K562 (cell line): Measurements from ENCODE around the gene CDK1. TPM values are rescaled to one million over a fixed set of nuclear protein-coding genes. Genes with fewer than 3 reads are reported as not detected.

Source experiments
- ATAC-seq: fragments of 200-7000 bp; cut with Tn5 transposase; 3 replicates; pipeline ENCODE4 v1.9.1; 2020; ENCODE audit warnings: moderate library complexity
- BruUV-seq: library from RNA; stranded (reverse); fragments of 400-500 nt; replicated peaks from 2 replicates; lab custom pipeline; 2021; lab: Mats Ljungman, UMichigan
- CTCF ChIA-PET: fragments of 300-600 bp; formaldehyde crosslinking; extraction: SDS; loops from one replicate; lab custom pipeline; 2021; ENCODE audit warnings: low intra/inter-chr PET ratio; lab: Yijun Ruan, JAX
- POLR2A ChIA-PET: fragments of 300-600, 350-650 bp; sonication (Branson Sonifier 250); formaldehyde crosslinking; extraction: SDS; loops from one replicate; lab custom pipeline; 2021; ENCODE audit warnings: antibody characterized with exemption, inconsistent platforms; lab: Yijun Ruan, JAX
- DNase-seq, 4 experiments: peaks; one replicate each; pipeline versions ENCODE4 v3.0.0 to v3.0.0-alpha.2; 2011 to 2018; ENCODE audit warnings: low spot score in 3 of 4, mixed read lengths in 3 of 4; ENCODE audit errors: extremely low read depth in 1 of 4
- FAIRE-seq: peaks from 2 replicates; lab custom pipeline; 2011; peaks lifted over from hg19 to GRCh38; lab: Jason Lieb, UNC
- H2AFZ ChIP-seq: 2 replicates; pipeline ENCODE4 v1.6.0; 2011; ENCODE audit warnings: low read depth, low read length, control low read depth, inconsistent platforms
- H3K27ac ChIP-seq: fragments of 200-600 bp; 3 replicates; pipeline ENCODE4 v1.8.0; 2011; ENCODE audit warnings: low read depth, mild to moderate bottlenecking, control low read depth, inconsistent platforms, low read length, moderate library complexity, mixed read lengths; ENCODE audit errors: extremely low read depth
- H3K27me3 ChIP-seq, 2 experiments: fragments of 300-600 bp in 1 of 2; 2 replicates in 1 of 2; 3 replicates in 1 of 2; pipeline versions ENCODE4 v1.6.0 to v1.8.0; 2011; ENCODE audit warnings: inconsistent platforms in 2 of 2, low read length in 2 of 2, mild to moderate bottlenecking in 1 of 2, mixed read lengths in 1 of 2, moderate library complexity in 1 of 2; ENCODE audit not compliant: control insufficient read depth in 2 of 2, insufficient read depth in 2 of 2
- H3K36me3 ChIP-seq: fragments of 300-600 bp; 3 replicates; pipeline ENCODE4 v1.8.0; 2011; ENCODE audit warnings: mild to moderate bottlenecking, low read length, inconsistent platforms; ENCODE audit not compliant: control insufficient read depth, insufficient read depth
- H3K4me1 ChIP-seq, 2 experiments: fragments of 200-600 bp in 1 of 2; replicated peaks in 1 of 2; 2 replicates in 1 of 2; 3 replicates in 1 of 2; pipeline versions ENCODE4 v1.5.1 to v1.8.0; 2011; ENCODE audit warnings: inconsistent platforms in 2 of 2, low read length in 2 of 2, mild to moderate bottlenecking in 1 of 2, mixed read lengths in 1 of 2, moderate library complexity in 1 of 2; ENCODE audit not compliant: control insufficient read depth in 2 of 2, insufficient read depth in 2 of 2
- H3K4me2 ChIP-seq: 2 replicates; pipeline ENCODE4 v1.6.1; 2011; ENCODE audit warnings: low read length, control low read depth, inconsistent platforms, mixed read lengths; ENCODE audit not compliant: insufficient read depth
- H3K4me3 ChIP-seq: fragments of 200-600 bp; sonication (generic), shearing (Covaris generic); 2 replicates; pipeline ENCODE4 v1.5.1; 2016; ENCODE audit warnings: control low read depth, inconsistent platforms
- H3K79me2 ChIP-seq: fragments of 200-600 bp; 3 replicates; pipeline ENCODE4 v1.8.0; 2011; ENCODE audit warnings: low read length, inconsistent platforms; ENCODE audit not compliant: control insufficient read depth, insufficient read depth
- H3K9ac ChIP-seq, 2 experiments: 2 replicates each; pipeline versions ENCODE4 v1.6.0 to v1.6.1; 2011; ENCODE audit warnings: low read depth in 2 of 2, low read length in 2 of 2, control low read depth in 1 of 2, inconsistent platforms in 1 of 2, mild to moderate bottlenecking in 1 of 2, mixed read lengths in 1 of 2; ENCODE audit not compliant: insufficient read depth in 1 of 2
- H3K9me1 ChIP-seq: one replicate; pipeline ENCODE4 v1.6.0; 2011; ENCODE audit warnings: inconsistent platforms, mild to moderate bottlenecking, low read length, moderate library complexity; ENCODE audit not compliant: control insufficient read depth, insufficient read depth
- H3K9me3 ChIP-seq: replicated peaks from 2 replicates; pipeline ENCODE4 v1.5.1; 2011; ENCODE audit warnings: low read depth, low read length, inconsistent platforms; ENCODE audit not compliant: control insufficient read depth, insufficient read depth
- H4K20me1 ChIP-seq: replicated peaks from 2 replicates; pipeline ENCODE4 v1.6.1; 2011; ENCODE audit warnings: low read length, inconsistent platforms, mixed read lengths; ENCODE audit not compliant: control insufficient read depth, insufficient read depth
- BCLAF1 ChIP-seq, 2 experiments: fragments of 450-650 bp in 1 of 2; IDR thresholded peaks; 2 replicates each; pipeline ENCODE4 v1.6.1; 2011 to 2017; ENCODE audit warnings: low read depth in 2 of 2, antibody characterized with exemption in 1 of 2, borderline replicate concordance in 1 of 2, low read length in 1 of 2, mild to moderate bottlenecking in 1 of 2, mixed read lengths in 1 of 2; ENCODE audit not compliant: control insufficient read depth in 1 of 2
- KLF6 ChIP-seq: fragments of 250-450 bp; sonication (Bioruptor Pico); IDR thresholded peaks from 2 replicates; pipeline ENCODE4 v1.4.0; 2020; ENCODE audit warnings: mild to moderate bottlenecking, moderate library complexity, borderline replicate concordance
- NFIC ChIP-seq: fragments of 450-650 bp; IDR thresholded peaks from 2 replicates; pipeline ENCODE4 v1.6.1; 2017; ENCODE audit warnings: mild to moderate bottlenecking, inconsistent platforms
- NR1H2 ChIP-seq: sonication (generic); formaldehyde crosslinking; IDR thresholded peaks from 2 replicates; pipeline ENCODE4 v1.4.0; 2020; ENCODE audit warnings: mild to moderate bottlenecking, missing genetic modification reagents
- PCBP2 ChIP-seq: fragments of 200-400 bp; formaldehyde crosslinking; IDR thresholded peaks from 2 replicates; pipeline ENCODE4 v1.6.1; 2018; ENCODE audit warnings: low read length, low read depth, mild to moderate bottlenecking, moderate library complexity; ENCODE audit not compliant: poor library complexity, severe bottlenecking
- TAL1 ChIP-seq: fragments of 450-650 bp; IDR thresholded peaks from 2 replicates; pipeline ENCODE4 v1.6.1; 2016; ENCODE audit warnings: mild to moderate bottlenecking
- TCF7 ChIP-seq: sonication (generic); IDR thresholded peaks from 2 replicates; pipeline ENCODE4 v1.6.1; 2016; ENCODE audit warnings: antibody characterized with exemption, borderline replicate concordance
- ZNF165 ChIP-seq: fragments of 250-450 bp; sonication (Bioruptor Pico); IDR thresholded peaks from 2 replicates; pipeline ENCODE4 v1.4.0; 2020; ENCODE audit warnings: borderline replicate concordance
- ZNF583 ChIP-seq: fragments of 250-450 bp; sonication (Bioruptor Pico); IDR thresholded peaks from 2 replicates; pipeline ENCODE4 v1.4.0; 2020
- WGBS: fragments of 100-300 bp; shearing (Covaris generic); methylation state at CpG from one replicate; pipeline ENCODE4 v1.1.6; 2016; ENCODE audit warnings: low coverage, mixed read lengths; ENCODE audit not compliant: insufficient coverage; ENCODE audit errors: missing lambda C conversion rate; 5-methylcytosine and 5-hydroxymethylcytosine counted together
- in situ Hi-C: fragments of 300-500 bp; cut with MboI; formaldehyde crosslinking; loops from 4 replicates; pipeline ENCODE4 v1.15.0; 2018; ENCODE audit warnings: inconsistent platforms, mixed read lengths
- intact Hi-C: fragments of 100-400 bp; cut with micrococcal nuclease; formaldehyde crosslinking; loops from 2 replicates; pipeline ENCODE4 v1.14.2; 2022
- polyA plus RNA-seq, 8 experiments: library from polyadenylated mRNA; depleted of rRNA in 4 of 8; stranded (reverse) in 5 of 8; unstranded in 3 of 8; fragments of >200 nt; fragmentation: Nextera tagmentation in 2 of 8; fragmentation: Illumina TruSeq in 1 of 8; extraction: Ambion mirVana in 2 of 8; extraction: Trizol in 1 of 8; gene quantifications; 2 replicates each; pipeline versions ENCODE4 v1.2.1 to v1.2.3, GENCODE V29; 2011 to 2014; ENCODE audit warnings: inconsistent platforms in 1 of 8, missing spikeins in 1 of 8
- total RNA-seq, 7 experiments: library from RNA; depleted of rRNA in 6 of 7; stranded (reverse); fragments of >200 nt in 6 of 7; fragmentation: Illumina TruSeq in 2 of 7; extraction: Trizol in 2 of 7; gene quantifications; 2 replicates each; pipeline versions ENCODE4 v1.2.1 to v1.2.3, GENCODE V29; 2011 to 2021; ENCODE audit warnings: low replicate concordance in 1 of 7

CDK1 gene
- total and polyA plus RNA-seq, 9 of the 15 experiments (the other 6 are each of a cell fraction or from before 2014, with no cell fraction given): 156 to 685 (median 236) TPM

DNA sequence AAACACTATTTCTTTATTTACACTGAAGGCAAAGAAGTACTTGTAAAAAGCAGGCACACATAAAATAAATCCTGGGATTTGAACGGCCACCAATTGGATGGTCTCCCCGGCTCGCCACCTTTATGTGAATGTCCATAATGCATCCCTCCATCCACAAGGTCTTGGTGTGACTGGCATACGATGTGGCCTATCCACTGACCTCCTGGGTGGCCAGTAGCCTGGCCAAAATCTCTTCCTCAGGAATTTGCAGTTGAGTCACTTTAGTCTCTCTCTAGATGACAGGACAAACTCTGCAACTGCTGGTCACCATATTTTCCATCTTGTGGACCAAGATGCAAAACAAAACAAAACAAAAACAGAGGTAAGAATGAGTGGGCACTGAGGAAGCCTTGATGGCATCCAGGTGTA, 39.1 kb downstream of the CDK1 start:
- in situ Hi-C loops: loop anchor here (10.0 kb wide), 1 partner anchor 147 kb away; no protein-coding TSS in a partner anchor
- Histone ChIP-seq H3K9me3 (no peaks in the 10 kb centered on the region), H4K20me1 (no peaks in the 10 kb centered on the region), H3K36me3 (no peaks in the 10 kb centered on the region), H3K4me1 (no peaks in the 10 kb centered on the region), H3K79me2 (no peaks in the 10 kb centered on the region), H3K9ac (no peak overlapping the region), H3K4me3 (no peak overlapping the region), H3K9me1 (no peaks in the 10 kb centered on the region), H3K4me2 (no peak overlapping the region), H3K27me3 (no peaks in the 10 kb centered on the region), H2AFZ (no peak overlapping the region), H3K27ac (no peak overlapping the region)
- FAIRE-seq: no peak
- 74% methylated on average over 4 of the region's 4 CpGs for WGBS
- BruUV-seq: no TSS peak
- no peak for ATAC-seq
- ChIA-PET POLR2A (no interaction called here), CTCF (interaction anchor here (0.7 to 2.1 kb wide), 3 partner anchors 146 to 467 kb away, joined by 3 to 16 read pairs (median 9); no protein-coding TSS in a partner anchor)
- TF ChIP-seq ZNF583 (CRISPR knock-in tag) (no peak), TAL1 (no peak), BCLAF1 (IDR thresholded peaks at IDR 0.05; ENCODE audit: borderline replicate concordance in 1 of 2, control insufficient read depth in 1 of 2, low read depth in 2 of 2, low read length in 1 of 2) (no peak), KLF6 (CRISPR knock-in tag) (no peak), NFIC (no peak), NR1H2 (no peak), ZNF165 (no peak), PCBP2 (no peak), TCF7 (no peak)
- no peak for DNase-seq
- intact Hi-C loops: loop anchor here (5.0 kb wide), 1 partner anchor 1430 kb away; no protein-coding TSS in a partner anchor
